K562 (cell line): Measurements from ENCODE around the gene ADAM33. TPM values are rescaled to one million over a fixed set of nuclear protein-coding genes. Genes with fewer than 3 reads are reported as not detected.
A peak's percentile ranks its signal among the peaks of the same experiment; 100 is the strongest.

Source experiments
- ATAC-seq: fragments of 200-7000 bp; cut with Tn5 transposase; 3 replicates; pipeline ENCODE4 v1.9.1; 2020; ENCODE audit warnings: moderate library complexity
- BruUV-seq: library from RNA; stranded (reverse); fragments of 400-500 nt; replicated peaks from 2 replicates; lab custom pipeline; 2021; lab: Mats Ljungman, UMichigan
- CTCF ChIA-PET: fragments of 300-600 bp; formaldehyde crosslinking; extraction: SDS; loops from one replicate; lab custom pipeline; 2021; ENCODE audit warnings: low intra/inter-chr PET ratio; lab: Yijun Ruan, JAX
- POLR2A ChIA-PET: fragments of 300-600, 350-650 bp; sonication (Branson Sonifier 250); formaldehyde crosslinking; extraction: SDS; loops from one replicate; lab custom pipeline; 2021; ENCODE audit warnings: antibody characterized with exemption, inconsistent platforms; lab: Yijun Ruan, JAX
- DNase-seq, 4 experiments: peaks; one replicate each; pipeline versions ENCODE4 v3.0.0 to v3.0.0-alpha.2; 2011 to 2018; ENCODE audit warnings: low spot score in 3 of 4, mixed read lengths in 3 of 4; ENCODE audit errors: extremely low read depth in 1 of 4
- FAIRE-seq: peaks from 2 replicates; lab custom pipeline; 2011; peaks lifted over from hg19 to GRCh38; lab: Jason Lieb, UNC
- H2AFZ ChIP-seq: 2 replicates; pipeline ENCODE4 v1.6.0; 2011; ENCODE audit warnings: low read depth, low read length, control low read depth, inconsistent platforms
- H3K27ac ChIP-seq: fragments of 200-600 bp; 3 replicates; pipeline ENCODE4 v1.8.0; 2011; ENCODE audit warnings: low read depth, mild to moderate bottlenecking, control low read depth, inconsistent platforms, low read length, moderate library complexity, mixed read lengths; ENCODE audit errors: extremely low read depth
- H3K27me3 ChIP-seq, 2 experiments: fragments of 300-600 bp in 1 of 2; 2 replicates in 1 of 2; 3 replicates in 1 of 2; pipeline versions ENCODE4 v1.6.0 to v1.8.0; 2011; ENCODE audit warnings: inconsistent platforms in 2 of 2, low read length in 2 of 2, mild to moderate bottlenecking in 1 of 2, mixed read lengths in 1 of 2, moderate library complexity in 1 of 2; ENCODE audit not compliant: control insufficient read depth in 2 of 2, insufficient read depth in 2 of 2
- H3K36me3 ChIP-seq: fragments of 300-600 bp; 3 replicates; pipeline ENCODE4 v1.8.0; 2011; ENCODE audit warnings: mild to moderate bottlenecking, low read length, inconsistent platforms; ENCODE audit not compliant: control insufficient read depth, insufficient read depth
- H3K4me1 ChIP-seq, 2 experiments: fragments of 200-600 bp in 1 of 2; replicated peaks in 1 of 2; 2 replicates in 1 of 2; 3 replicates in 1 of 2; pipeline versions ENCODE4 v1.5.1 to v1.8.0; 2011; ENCODE audit warnings: inconsistent platforms in 2 of 2, low read length in 2 of 2, mild to moderate bottlenecking in 1 of 2, mixed read lengths in 1 of 2, moderate library complexity in 1 of 2; ENCODE audit not compliant: control insufficient read depth in 2 of 2, insufficient read depth in 2 of 2
- H3K4me2 ChIP-seq: 2 replicates; pipeline ENCODE4 v1.6.1; 2011; ENCODE audit warnings: low read length, control low read depth, inconsistent platforms, mixed read lengths; ENCODE audit not compliant: insufficient read depth
- H3K4me3 ChIP-seq: fragments of 200-600 bp; sonication (generic), shearing (Covaris generic); 2 replicates; pipeline ENCODE4 v1.5.1; 2016; ENCODE audit warnings: control low read depth, inconsistent platforms
- H3K79me2 ChIP-seq: fragments of 200-600 bp; 3 replicates; pipeline ENCODE4 v1.8.0; 2011; ENCODE audit warnings: low read length, inconsistent platforms; ENCODE audit not compliant: control insufficient read depth, insufficient read depth
- H3K9ac ChIP-seq, 2 experiments: 2 replicates each; pipeline versions ENCODE4 v1.6.0 to v1.6.1; 2011; ENCODE audit warnings: low read depth in 2 of 2, low read length in 2 of 2, control low read depth in 1 of 2, inconsistent platforms in 1 of 2, mild to moderate bottlenecking in 1 of 2, mixed read lengths in 1 of 2; ENCODE audit not compliant: insufficient read depth in 1 of 2
- H3K9me1 ChIP-seq: one replicate; pipeline ENCODE4 v1.6.0; 2011; ENCODE audit warnings: inconsistent platforms, mild to moderate bottlenecking, low read length, moderate library complexity; ENCODE audit not compliant: control insufficient read depth, insufficient read depth
- H3K9me3 ChIP-seq: replicated peaks from 2 replicates; pipeline ENCODE4 v1.5.1; 2011; ENCODE audit warnings: low read depth, low read length, inconsistent platforms; ENCODE audit not compliant: control insufficient read depth, insufficient read depth
- H4K20me1 ChIP-seq: replicated peaks from 2 replicates; pipeline ENCODE4 v1.6.1; 2011; ENCODE audit warnings: low read length, inconsistent platforms, mixed read lengths; ENCODE audit not compliant: control insufficient read depth, insufficient read depth
- ATF1 ChIP-seq, 2 experiments: fragments of 450-650 bp in 1 of 2; IDR thresholded peaks; 2 replicates each; pipeline ENCODE4 v1.6.1; 2016; ENCODE audit warnings: missing compliant biosample characterization in 1 of 2, missing genetic modification characterization in 1 of 2
- DMBX1 ChIP-seq: fragments of 250-450 bp; sonication (Bioruptor Pico); IDR thresholded peaks from 2 replicates; pipeline ENCODE4 v1.8.0; 2022; ENCODE audit warnings: inconsistent platforms, mild to moderate bottlenecking, moderate library complexity, borderline replicate concordance
- EP400 ChIP-seq: fragments of 450-650 bp; IDR thresholded peaks from 2 replicates; pipeline ENCODE4 v1.6.1; 2017; ENCODE audit warnings: antibody characterized with exemption, mild to moderate bottlenecking, moderate library complexity
- FOXM1 ChIP-seq, 2 experiments: fragments of 450-650 bp in 1 of 2; sonication (generic) in 1 of 2; formaldehyde crosslinking in 1 of 2; IDR thresholded peaks; 2 replicates each; pipeline versions ENCODE4 v1.6.1 to v1.9.0; 2017 to 2022; ENCODE audit warnings: low read depth in 2 of 2, mild to moderate bottlenecking in 2 of 2, missing genetic modification reagents in 1 of 2, moderate library complexity in 1 of 2
- MTA3 ChIP-seq: fragments of 450-650 bp; formaldehyde crosslinking; IDR thresholded peaks from 2 replicates; pipeline ENCODE4 v1.6.1; 2017; ENCODE audit warnings: mild to moderate bottlenecking, borderline replicate concordance
- NFE2L1 ChIP-seq: fragments of 450-650 bp; IDR thresholded peaks from 2 replicates; pipeline ENCODE4 v1.6.1; 2016; ENCODE audit warnings: missing genetic modification characterization, low read depth, mild to moderate bottlenecking, missing compliant biosample characterization, moderate library complexity, borderline replicate concordance
- RAD21 ChIP-seq, 2 experiments: fragments of 250-450 bp in 1 of 2; fragments of 450-650 bp in 1 of 2; sonication (Bioruptor Pico) in 1 of 2; formaldehyde crosslinking in 1 of 2; IDR thresholded peaks in 1 of 2; conservative IDR thresholded peaks in 1 of 2; 2 replicates each; pipeline versions ENCODE4 v1.4.0 to v1.8.0; 2020 to 2022; ENCODE audit warnings: mild to moderate bottlenecking in 2 of 2, moderate library complexity in 1 of 2
- TEAD1 ChIP-seq, 2 experiments: fragments of 450-650 bp in 1 of 2; sonication (generic) in 1 of 2; formaldehyde crosslinking; IDR thresholded peaks; 2 replicates each; pipeline versions ENCODE4 v1.4.0 to v1.8.0; 2020 to 2022; ENCODE audit warnings: mild to moderate bottlenecking in 2 of 2, missing genetic modification reagents in 1 of 2
- TEAD4 ChIP-seq, 2 experiments: sonication (generic) in 1 of 2; formaldehyde crosslinking in 1 of 2; IDR thresholded peaks; 2 replicates each; pipeline versions ENCODE4 v1.6.1 to v1.8.0; 2012 to 2022; ENCODE audit warnings: borderline replicate concordance in 1 of 2, inconsistent platforms in 1 of 2, low read length in 1 of 2, mild to moderate bottlenecking in 1 of 2, missing genetic modification reagents in 1 of 2
- ZFPM2 ChIP-seq: fragments of 250-450 bp; sonication (Bioruptor Pico); IDR thresholded peaks from 2 replicates; pipeline ENCODE4 v1.5.1; 2022; ENCODE audit warnings: mild to moderate bottlenecking
- ZNF124 ChIP-seq: sonication (generic); formaldehyde crosslinking; IDR thresholded peaks from 2 replicates; pipeline ENCODE4 v1.8.1; 2022; ENCODE audit warnings: missing genetic modification reagents
- ZNF512 ChIP-seq: IDR thresholded peaks from 2 replicates; pipeline ENCODE4 v1.6.1; 2016; ENCODE audit warnings: missing genetic modification characterization, missing compliant biosample characterization
- ZNF778 ChIP-seq: fragments of 450-650 bp; formaldehyde crosslinking; IDR thresholded peaks from 2 replicates; pipeline ENCODE4 v1.4.0; 2020; ENCODE audit warnings: mild to moderate bottlenecking, moderate library complexity
- WGBS: fragments of 100-300 bp; shearing (Covaris generic); methylation state at CpG from one replicate; pipeline ENCODE4 v1.1.6; 2016; ENCODE audit warnings: low coverage, mixed read lengths; ENCODE audit not compliant: insufficient coverage; ENCODE audit errors: missing lambda C conversion rate; 5-methylcytosine and 5-hydroxymethylcytosine counted together
- in situ Hi-C: fragments of 300-500 bp; cut with MboI; formaldehyde crosslinking; loops from 4 replicates; pipeline ENCODE4 v1.15.0; 2018; ENCODE audit warnings: inconsistent platforms, mixed read lengths
- intact Hi-C: fragments of 100-400 bp; cut with micrococcal nuclease; formaldehyde crosslinking; loops from 2 replicates; pipeline ENCODE4 v1.14.2; 2022
- polyA plus RNA-seq, 8 experiments: library from polyadenylated mRNA; depleted of rRNA in 4 of 8; stranded (reverse) in 5 of 8; unstranded in 3 of 8; fragments of >200 nt; fragmentation: Nextera tagmentation in 2 of 8; fragmentation: Illumina TruSeq in 1 of 8; extraction: Ambion mirVana in 2 of 8; extraction: Trizol in 1 of 8; gene quantifications; 2 replicates each; pipeline versions ENCODE4 v1.2.1 to v1.2.3, GENCODE V29; 2011 to 2014; ENCODE audit warnings: inconsistent platforms in 1 of 8, missing spikeins in 1 of 8
- total RNA-seq, 7 experiments: library from RNA; depleted of rRNA in 6 of 7; stranded (reverse); fragments of >200 nt in 6 of 7; fragmentation: Illumina TruSeq in 2 of 7; extraction: Trizol in 2 of 7; gene quantifications; 2 replicates each; pipeline versions ENCODE4 v1.2.1 to v1.2.3, GENCODE V29; 2011 to 2021; ENCODE audit warnings: low replicate concordance in 1 of 7

The ADAM33 gene
- total and polyA plus RNA-seq, 9 of the 15 experiments (the other 6 are each of a cell fraction or from before 2014, with no cell fraction given): not detected

GRCh38 chr20:3632311-3633004 is 49.4 kb downstream of the ADAM33 start (continued):
- no peak for TF ChIP-seq ZFPM2
- TF ChIP-seq TEAD1 (CRISPR knock-in tag; IDR thresholded peaks at IDR 0.05): no peak
- TF ChIP-seq RAD21 (CRISPR knock-in tag; conservative IDR thresholded peaks at IDR 0.05 in 1 of 2, IDR thresholded peaks at IDR 0.05 in 1 of 2): peak in 1 of 2 experiments; percentile 22; a peak in 2 of 4 replicates
- no peak for TF ChIP-seq TEAD4 (IDR thresholded peaks at IDR 0.05; ENCODE audit: low read length)
- TF ChIP-seq TEAD4 (CRISPR knock-in tag; IDR thresholded peaks at IDR 0.05; ENCODE audit: borderline replicate concordance): no peak
- TF ChIP-seq ZNF124 (CRISPR knock-in tag): no peak

- no peak overlapping the region for H3K4me2 ChIP-seq
- H3K36me3 ChIP-seq: no peaks in the 10 kb centered on the region
- no TSS peak for BruUV-seq
- H3K4me3 ChIP-seq: no peak overlapping the region
- FAIRE-seq: no peak
- no peaks in the 10 kb centered on the region for H3K4me1 ChIP-seq
- DNase-seq: no peak
- 63% methylated on average over 5 of the region's 5 CpGs for WGBS
- in situ Hi-C loops: no loop called here
- ChIA-PET POLR2A (no interaction called here), CTCF (no interaction called here)
- H3K9ac ChIP-seq: no peak overlapping the region
- no peaks in the 10 kb centered on the region for H3K79me2 ChIP-seq
- H3K9me1 ChIP-seq: no peaks in the 10 kb centered on the region
- intact Hi-C loops: no loop called here
- no peaks in the 10 kb centered on the region for H3K9me3 ChIP-seq
- no peaks in the 10 kb centered on the region for H4K20me1 ChIP-seq
- TF ChIP-seq ZNF778 (no peak), ZNF512 (no peak), EP400 (no peak), ATF1 (CRISPR knock-in tag; IDR thresholded peaks at IDR 0.05) (no peak), ATF1 (tag; IDR thresholded peaks at IDR 0.05) (no peak), DMBX1 (no peak), MTA3 (no peak), FOXM1 (IDR thresholded peaks at IDR 0.05; ENCODE audit: low read depth) (no peak), FOXM1 (CRISPR knock-in tag; IDR thresholded peaks at IDR 0.05; ENCODE audit: low read depth) (no peak), NFE2L1 (tag) (no peak)
- no peak overlapping the region for H2AFZ ChIP-seq
- H3K27me3 ChIP-seq: no peaks in the 10 kb centered on the region
- ATAC-seq: no peak
- H3K27ac ChIP-seq: no peak overlapping the region
Measured at GRCh38 chr20:3631534-3631933, 50.3 kb downstream of the ADAM33 start.
